Chondrocyte (in vitro differentiated cells): ENCODE data around the gene MS4A14. TPM values are rescaled to one million over a fixed set of nuclear protein-coding genes. Genes with fewer than 3 reads are reported as not detected.

Experiments
- DNase-seq: peaks from one replicate; pipeline ENCODE4 v3.0.0; 2021; ENCODE audit warnings: mixed read lengths, low spot score
- H3K27ac Mint-ChIP-seq: one replicate; pipeline ENCODE4 v1.8.0; 2021; ENCODE audit warnings: mild to moderate bottlenecking, moderate library complexity, mixed read lengths; ENCODE audit not compliant: unreplicated experiment
- H3K27me3 Mint-ChIP-seq: 2 replicates; pipeline ENCODE4 v1.8.0; 2021; ENCODE audit warnings: low read depth, mixed read lengths
- H3K36me3 Mint-ChIP-seq: 2 replicates; pipeline ENCODE4 v1.8.0; 2021; ENCODE audit warnings: low read depth, mixed read lengths
- H3K4me1 Mint-ChIP-seq: 2 replicates; pipeline ENCODE4 v1.8.0; 2021; ENCODE audit warnings: low read depth, mild to moderate bottlenecking, mixed read lengths
- H3K4me3 Mint-ChIP-seq: one replicate; pipeline ENCODE4 v1.8.0; 2021; ENCODE audit warnings: mild to moderate bottlenecking, moderate library complexity, mixed read lengths; ENCODE audit not compliant: unreplicated experiment
- H3K9me3 Mint-ChIP-seq: 2 replicates; pipeline ENCODE4 v1.8.0; 2021; ENCODE audit warnings: low read depth, mixed read lengths
- CTCF ChIP-seq: fragments of 200-600 bp; sonication (generic); IDR thresholded peaks from 2 replicates; pipeline ENCODE4 v1.5.0; 2021; ENCODE audit warnings: antibody characterized with exemption, mild to moderate bottlenecking, moderate library complexity
- total RNA-seq: library from RNA; stranded (reverse); gene quantifications from 3 replicates; pipeline ENCODE4 v1.2.1, GENCODE V29; 2021

MS4A14 gene
- total RNA-seq, 1 donor from 2014 or later, result not detected

- Mint-ChIP-seq H3K4me3 (no peak within 1 kb of the TSS), H3K36me3 (no peaks in the 10 kb centered on the region), H3K4me1 (no peaks in the 10 kb centered on the region), H3K9me3 (no peaks in the 10 kb centered on the region), H3K27ac (no peak within 1 kb of the TSS), H3K27me3 (peaks cover 12% of the 10 kb centered on the region)
- DNase-seq, result no peak
- TF ChIP-seq CTCF, result no peak
Observed at GRCh38 chr11:60455531-60456042, 59.3 kb downstream of the MS4A14 start, which contains the start of gene MS4A1. Gene MS4A1 (plus strand): TSS chr11:60455847. CDS start chr11:60462375, 6,528 bp downstream.

- no peak overlapping the region for H3K27ac Mint-ChIP-seq
- H3K4me1 Mint-ChIP-seq, result no peaks in the 10 kb centered on the region
- no peak overlapping the region for H3K4me3 Mint-ChIP-seq
- H3K27me3 Mint-ChIP-seq, result peaks cover 12% of the 10 kb centered on the region
- H3K36me3 Mint-ChIP-seq, result no peaks in the 10 kb centered on the region
- no peak for TF ChIP-seq CTCF
- no peaks in the 10 kb centered on the region for H3K9me3 Mint-ChIP-seq
- no peak for DNase-seq
Observed at GRCh38 chr11:60457576-60457975, 61.3 kb downstream of the MS4A14 start.

GRCh38 chr11:60459345-60459744, 63.1 kb downstream of the MS4A14 start:
- Mint-ChIP-seq H3K9me3 (no peaks in the 10 kb centered on the region), H3K36me3 (no peaks in the 10 kb centered on the region), H3K4me1 (no peaks in the 10 kb centered on the region), H3K27me3 (peaks cover 12% of the 10 kb centered on the region), H3K27ac (no peak overlapping the region), H3K4me3 (no peak overlapping the region)
- no peak for DNase-seq
- no peak for TF ChIP-seq CTCF

Other genes starting within 250 kb of the MS4A14 start
- not detected in 3 replicates for gene MS4A6A, start 213.4 kb upstream of the MS4A14 start, total RNA-seq
- gene MS4A4E, start 153.3 kb upstream of the MS4A14 start, total RNA-seq, result 0.20 TPM in 1 of 3 replicates, not detected in the others
- not detected in 3 replicates for gene MS4A4A, start 115.8 kb upstream of the MS4A14 start, total RNA-seq
- not detected in 3 replicates for gene MS4A6E, start 69.2 kb upstream of the MS4A14 start, total RNA-seq
- not detected in 3 replicates for gene MS4A7, start 17.9 kb upstream of the MS4A14 start, total RNA-seq
- not detected in 3 replicates for gene MS4A5, start 33.1 kb downstream of the MS4A14 start, total RNA-seq
- not detected in 3 replicates for gene MS4A1, start 59.4 kb downstream of the MS4A14 start, total RNA-seq
- gene MS4A12, start 96.3 kb downstream of the MS4A14 start, total RNA-seq, result not detected in 3 replicates
- gene MS4A13, start 118.9 kb downstream of the MS4A14 start, total RNA-seq, result not detected in 3 replicates